CD14-positive monocyte (primary cell): ENCODE measurements around the gene CENPT. TPM values are rescaled to one million over a fixed set of nuclear protein-coding genes. Genes with fewer than 3 reads are reported as not detected.

ENCODE experiments used
- DNase-seq, 3 donors: peaks; one replicate each; pipeline ENCODE4 v3.0.0-alpha.2; 2011 to 2022
- H2AFZ ChIP-seq: 2 replicates; pipeline ENCODE4 v1.6.0; 2012; ENCODE audit warnings: mild to moderate bottlenecking, low read depth, low read length, inconsistent platforms; ENCODE audit not compliant: insufficient read depth, poor library complexity, severe bottlenecking
- H3K27ac ChIP-seq, 2 donors: 1 replicate in 1 of 2; 2 replicates in 1 of 2; pipeline ENCODE4 v1.5.1; 2012 to 2013; ENCODE audit warnings: low read length in 2 of 2, control low read depth in 1 of 2, inconsistent platforms in 1 of 2, low read depth in 1 of 2, mild to moderate bottlenecking in 1 of 2
- H3K27me3 ChIP-seq, 2 donors: one replicate each; pipeline versions ENCODE4 v1.6.0 to v1.6.1; 2011 to 2013; ENCODE audit warnings: low read length in 2 of 2; ENCODE audit not compliant: control insufficient read depth in 2 of 2, insufficient read depth in 2 of 2
- H3K36me3 ChIP-seq, 2 donors: replicated peaks in 1 of 2; 1 replicate in 1 of 2; 2 replicates in 1 of 2; pipeline versions ENCODE4 v1.5.1 to v1.6.1; 2012 to 2013; ENCODE audit warnings: low read length in 2 of 2, control low read depth in 1 of 2, inconsistent platforms in 1 of 2, mild to moderate bottlenecking in 1 of 2; ENCODE audit not compliant: insufficient read depth in 2 of 2, control insufficient read depth in 1 of 2
- H3K4me1 ChIP-seq, 2 donors: 1 replicate in 1 of 2; 2 replicates in 1 of 2; pipeline versions ENCODE4 v1.5.1 to v1.6.1; 2012 to 2013; ENCODE audit warnings: low read length in 2 of 2, control low read depth in 1 of 2, inconsistent platforms in 1 of 2, mild to moderate bottlenecking in 1 of 2, moderate library complexity in 1 of 2; ENCODE audit not compliant: insufficient read depth in 2 of 2, control insufficient read depth in 1 of 2
- H3K4me2 ChIP-seq: replicated peaks from 2 replicates; pipeline ENCODE3; 2012; ENCODE audit warnings: low read length, moderate library complexity, mild to moderate bottlenecking; ENCODE audit not compliant: poor library complexity, severe bottlenecking; ENCODE audit errors: extremely low read depth
- H3K4me3 ChIP-seq, 3 experiments: fragments of 200-600 bp in 1 of 3; sonication (generic) in 1 of 3; replicated peaks in 1 of 3; 1 replicate in 2 of 3; 2 replicates in 1 of 3; pipeline ENCODE4 v1.5.1; 2011 to 2013; ENCODE audit warnings: low read length in 3 of 3, mild to moderate bottlenecking in 3 of 3, control low read depth in 2 of 3, low read depth in 2 of 3, inconsistent platforms in 1 of 3, moderate library complexity in 1 of 3
- H3K79me2 ChIP-seq: 2 replicates; pipeline ENCODE4 v1.6.0; 2012; ENCODE audit warnings: mild to moderate bottlenecking, control low read depth, inconsistent platforms, low read length, moderate library complexity; ENCODE audit not compliant: insufficient read depth
- H3K9ac ChIP-seq: 2 replicates; pipeline ENCODE4 v1.6.0; 2017; ENCODE audit warnings: low read length, mild to moderate bottlenecking; ENCODE audit not compliant: insufficient read depth, poor library complexity, severe bottlenecking
- H3K9me3 ChIP-seq, 2 donors: replicated peaks in 1 of 2; 1 replicate in 1 of 2; 2 replicates in 1 of 2; pipeline versions ENCODE4 v1.5.1 to v1.6.1; 2012 to 2013; ENCODE audit warnings: low read length in 2 of 2, control low read depth in 1 of 2; ENCODE audit not compliant: control insufficient read depth in 1 of 2, insufficient read depth in 1 of 2
- H4K20me1 ChIP-seq: 2 replicates; pipeline ENCODE4 v1.6.0; 2012; ENCODE audit warnings: mild to moderate bottlenecking, low read length, control low read depth, moderate library complexity; ENCODE audit not compliant: insufficient read depth
- H3K27ac Mint-ChIP-seq, 7 donors: one replicate each; pipeline ENCODE4 v1.8.0; 2020; ENCODE audit warnings: mild to moderate bottlenecking in 7 of 7, mixed read lengths in 7 of 7, moderate library complexity in 6 of 7, inconsistent platforms in 2 of 7
- H3K27me3 Mint-ChIP-seq, 3 donors: one replicate each; pipeline ENCODE4 v1.8.0; 2021 to 2022; ENCODE audit warnings: low read depth in 3 of 3, mild to moderate bottlenecking in 3 of 3, mixed read lengths in 3 of 3, moderate library complexity in 3 of 3, inconsistent platforms in 1 of 3
- H3K36me3 Mint-ChIP-seq, 2 donors: one replicate each; pipeline ENCODE4 v1.8.0; 2020; ENCODE audit warnings: mixed read lengths in 2 of 2, inconsistent platforms in 1 of 2, mild to moderate bottlenecking in 1 of 2
- H3K4me1 Mint-ChIP-seq: one replicate; pipeline ENCODE4 v1.8.0; 2020; ENCODE audit warnings: mild to moderate bottlenecking, mixed read lengths
- H3K4me3 Mint-ChIP-seq, 2 donors: one replicate each; pipeline ENCODE4 v1.8.0; 2020; ENCODE audit warnings: mild to moderate bottlenecking in 2 of 2, mixed read lengths in 2 of 2, moderate library complexity in 1 of 2
- H3K9me3 Mint-ChIP-seq, 7 donors: one replicate each; pipeline ENCODE4 v1.8.0; 2020 to 2022; ENCODE audit warnings: mixed read lengths in 7 of 7, mild to moderate bottlenecking in 6 of 7, moderate library complexity in 6 of 7, inconsistent platforms in 2 of 7
- WGBS: methylation state at CpG from one replicate; pipeline ENCODE4 v1.1.5; 2013; ENCODE audit warnings: missing lambda C conversion rate; ENCODE audit not compliant: insufficient coverage; 5-methylcytosine and 5-hydroxymethylcytosine counted together
- intact Hi-C, 2 donors: fragments of 100-400 bp; cut with micrococcal nuclease; formaldehyde crosslinking; loops; one replicate each; pipeline versions ENCODE4 v1.15.0 to v1.15.1; 2023
- polyA minus RNA-seq: library from RNA; depleted of rRNA, polyadenylated mRNA; stranded (reverse); fragments of >200 nt; gene quantifications from 2 replicates; pipeline ENCODE4 v1.2.3, GENCODE V29; 2012
- polyA plus RNA-seq, 3 donors: library from polyadenylated mRNA; depleted of rRNA in 1 of 3; unstranded in 2 of 3; stranded (reverse) in 1 of 3; fragments of 300-500 nt in 2 of 3; fragments of >200 nt in 1 of 3; fragmentation: Illumina TruSeq in 2 of 3; gene quantifications; 1 replicate in 2 of 3; 2 replicates in 1 of 3; pipeline ENCODE4 v1.2.3, GENCODE V29; 2012 to 2021
- total RNA-seq, 12 experiments: library from RNA in 1 of 12; stranded (reverse) in 1 of 12; fragments of 120-200 nt in 1 of 12; gene quantifications; one replicate each; pipeline ENCODE4 v1.2.4 and lab custom pipeline; 2013 to 2026; ENCODE audit warnings: mixed read lengths in 6 of 12, inconsistent platforms in 1 of 12
- TF ChIP-seq, protein P1 (sequence below): fragments of 200-600 bp; IDR thresholded peaks from one replicate; pipeline ENCODE4 v1.8.0; 2022; ENCODE audit warnings: antibody characterized with exemption, mild to moderate bottlenecking

The CENPT gene, protein sequence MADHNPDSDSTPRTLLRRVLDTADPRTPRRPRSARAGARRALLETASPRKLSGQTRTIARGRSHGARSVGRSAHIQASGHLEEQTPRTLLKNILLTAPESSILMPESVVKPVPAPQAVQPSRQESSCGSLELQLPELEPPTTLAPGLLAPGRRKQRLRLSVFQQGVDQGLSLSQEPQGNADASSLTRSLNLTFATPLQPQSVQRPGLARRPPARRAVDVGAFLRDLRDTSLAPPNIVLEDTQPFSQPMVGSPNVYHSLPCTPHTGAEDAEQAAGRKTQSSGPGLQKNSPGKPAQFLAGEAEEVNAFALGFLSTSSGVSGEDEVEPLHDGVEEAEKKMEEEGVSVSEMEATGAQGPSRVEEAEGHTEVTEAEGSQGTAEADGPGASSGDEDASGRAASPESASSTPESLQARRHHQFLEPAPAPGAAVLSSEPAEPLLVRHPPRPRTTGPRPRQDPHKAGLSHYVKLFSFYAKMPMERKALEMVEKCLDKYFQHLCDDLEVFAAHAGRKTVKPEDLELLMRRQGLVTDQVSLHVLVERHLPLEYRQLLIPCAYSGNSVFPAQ
- 32.4 TPM for total RNA-seq (2013)
- polyA plus RNA-seq: 100 to 1,000 TPM in 1 of 3 donors, 10 to 100 TPM in 1, 1 to 10 TPM in 1; 8.3 to 120 (median 12.4) TPM
- 13.9 and 17.6 TPM in 2 replicates for polyA minus RNA-seq
- total RNA-seq (lab: John Stamatoyannopoulos, UW): 2.9 to 22.2 (median 11.7) reads per million in 11 experiments

DNA sequence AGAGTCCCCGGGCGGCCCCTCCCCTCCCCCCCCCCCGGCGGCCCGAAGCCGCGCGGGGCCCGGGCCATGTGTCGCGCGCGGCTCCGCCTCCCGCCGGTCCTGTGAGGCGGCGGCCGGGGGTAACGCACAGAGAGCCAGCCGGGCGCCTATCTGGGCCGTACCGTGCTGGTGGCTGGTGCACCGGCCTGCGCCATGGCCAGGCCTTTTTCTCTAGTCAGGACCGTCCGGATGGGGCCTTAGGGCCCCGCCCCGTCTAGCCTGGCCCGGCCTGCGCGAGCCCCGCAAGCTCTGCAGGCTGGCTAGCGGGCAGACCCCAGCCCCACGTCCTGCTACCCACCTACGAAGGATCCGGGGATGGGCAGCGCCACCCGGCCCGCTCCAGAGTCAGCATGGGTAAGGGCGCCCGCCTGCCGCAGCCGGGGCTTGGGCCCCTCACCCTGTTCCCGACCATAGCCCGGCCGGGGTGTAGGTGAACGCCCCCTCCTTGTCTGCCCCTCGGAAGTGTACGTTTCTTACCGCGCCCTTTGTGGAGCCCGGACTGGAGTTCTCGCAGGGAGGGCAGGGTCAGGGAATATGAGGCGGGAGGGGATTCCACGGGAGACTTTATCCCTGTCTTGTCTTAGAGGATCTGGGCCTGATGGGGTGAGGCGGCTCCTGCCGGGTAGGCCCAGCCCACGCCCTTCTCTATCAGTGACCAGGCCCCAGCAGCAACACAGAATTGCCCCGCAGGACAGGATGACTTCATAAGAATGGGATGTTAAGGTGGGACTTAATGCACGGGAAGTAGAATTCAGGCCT lies at the start of gene CENPT:
Gene CENPT, minus strand, starts transcription at position 630 of the 798 bp plus-strand sequence. CDS start 13,834 bp downstream, outside the sequence.
- Histone ChIP-seq H3K4me1 (peaks cover 49 to 58% of the 10 kb centered on the region in 2 donors), H3K36me3 (no peaks in the 10 kb centered on the region), H3K9ac (peak within 1 kb of the TSS; percentile 83), H3K9me3 (no peaks in the 10 kb centered on the region), H3K27me3 (no peaks in the 10 kb centered on the region), H3K4me3 (peak within 1 kb of the TSS; percentile 58 to 94 (median 90)), H3K4me2 (peak within 1 kb of the TSS; percentile 97), H3K27ac (peak within 1 kb of the TSS; percentile 81 to 83), H3K79me2 (peaks cover 88% of the 10 kb centered on the region), H4K20me1 (peaks cover 50% of the 10 kb centered on the region), H2AFZ (peak within 1 kb of the TSS; percentile 98)
- DNase-seq: peak in 2 of 3 donors; percentile 47 to 51
- H3K36me3 Mint-ChIP-seq: peaks cover 4 to 5% of the 10 kb centered on the region in 2 donors
- H3K27ac Mint-ChIP-seq: peak within 1 kb of the TSS in 6 of 7 donors; percentile 70 to 94 (median 86)
- H3K4me3 Mint-ChIP-seq: peak within 1 kb of the TSS; percentile 82 to 93
- intact Hi-C loops: loop anchor here in 1 of 2 donors (2.0 to 10.0 kb wide), 2 partner anchors 26 to 182 kb away; partner anchors contain the start of genes ACD, C16orf86, EDC4 and ENKD1
- peaks cover 49% of the 10 kb centered on the region for H3K4me1 Mint-ChIP-seq
- under 1% methylated on average over 52 of the region's 62 CpGs for WGBS
- H3K27me3 Mint-ChIP-seq: peaks cover 0 to 1% (median 1%) of the 10 kb centered on the region in 3 donors
- H3K9me3 Mint-ChIP-seq: peaks cover 0 to 5% (median 0%) of the 10 kb centered on the region in 7 donors
- TF ChIP-seq, protein P1, sequence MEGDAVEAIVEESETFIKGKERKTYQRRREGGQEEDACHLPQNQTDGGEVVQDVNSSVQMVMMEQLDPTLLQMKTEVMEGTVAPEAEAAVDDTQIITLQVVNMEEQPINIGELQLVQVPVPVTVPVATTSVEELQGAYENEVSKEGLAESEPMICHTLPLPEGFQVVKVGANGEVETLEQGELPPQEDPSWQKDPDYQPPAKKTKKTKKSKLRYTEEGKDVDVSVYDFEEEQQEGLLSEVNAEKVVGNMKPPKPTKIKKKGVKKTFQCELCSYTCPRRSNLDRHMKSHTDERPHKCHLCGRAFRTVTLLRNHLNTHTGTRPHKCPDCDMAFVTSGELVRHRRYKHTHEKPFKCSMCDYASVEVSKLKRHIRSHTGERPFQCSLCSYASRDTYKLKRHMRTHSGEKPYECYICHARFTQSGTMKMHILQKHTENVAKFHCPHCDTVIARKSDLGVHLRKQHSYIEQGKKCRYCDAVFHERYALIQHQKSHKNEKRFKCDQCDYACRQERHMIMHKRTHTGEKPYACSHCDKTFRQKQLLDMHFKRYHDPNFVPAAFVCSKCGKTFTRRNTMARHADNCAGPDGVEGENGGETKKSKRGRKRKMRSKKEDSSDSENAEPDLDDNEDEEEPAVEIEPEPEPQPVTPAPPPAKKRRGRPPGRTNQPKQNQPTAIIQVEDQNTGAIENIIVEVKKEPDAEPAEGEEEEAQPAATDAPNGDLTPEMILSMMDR: no peak
